Measurements from ENCODE around the gene NRGN. TPM values are rescaled to one million over a fixed set of nuclear protein-coding genes. Genes with fewer than 3 reads are reported as not detected.

NRGN gene
- 1 to 10 TPM; 3.5 to 7.8 (median 5.7) TPM for polyA plus RNA-seq (ENCODE audit: insufficient read length in 10 of 10)
- long read RNA-seq, donor 1, result 0 reads
- long read RNA-seq, donor 2, partial matches to known transcripts, result 5 of 5 reads
- long read RNA-seq, donor 2, other reads (novel, unspliced or antisense), result 0 of 5 reads
- long read RNA-seq, donor 3, result 0 reads
- long read RNA-seq, donor 4, result 0 reads
- long read RNA-seq, donor 5, result 0 reads
- long read RNA-seq, donor 6, result 0 reads
- long read RNA-seq, donor 7, partial matches to known transcripts, result 12 of 12 reads
- long read RNA-seq, donor 7, other reads (novel, unspliced or antisense), result 0 of 12 reads
- long read RNA-seq, donor 8, result 0 reads
- long read RNA-seq, donor 9, result 0 reads

DNA sequence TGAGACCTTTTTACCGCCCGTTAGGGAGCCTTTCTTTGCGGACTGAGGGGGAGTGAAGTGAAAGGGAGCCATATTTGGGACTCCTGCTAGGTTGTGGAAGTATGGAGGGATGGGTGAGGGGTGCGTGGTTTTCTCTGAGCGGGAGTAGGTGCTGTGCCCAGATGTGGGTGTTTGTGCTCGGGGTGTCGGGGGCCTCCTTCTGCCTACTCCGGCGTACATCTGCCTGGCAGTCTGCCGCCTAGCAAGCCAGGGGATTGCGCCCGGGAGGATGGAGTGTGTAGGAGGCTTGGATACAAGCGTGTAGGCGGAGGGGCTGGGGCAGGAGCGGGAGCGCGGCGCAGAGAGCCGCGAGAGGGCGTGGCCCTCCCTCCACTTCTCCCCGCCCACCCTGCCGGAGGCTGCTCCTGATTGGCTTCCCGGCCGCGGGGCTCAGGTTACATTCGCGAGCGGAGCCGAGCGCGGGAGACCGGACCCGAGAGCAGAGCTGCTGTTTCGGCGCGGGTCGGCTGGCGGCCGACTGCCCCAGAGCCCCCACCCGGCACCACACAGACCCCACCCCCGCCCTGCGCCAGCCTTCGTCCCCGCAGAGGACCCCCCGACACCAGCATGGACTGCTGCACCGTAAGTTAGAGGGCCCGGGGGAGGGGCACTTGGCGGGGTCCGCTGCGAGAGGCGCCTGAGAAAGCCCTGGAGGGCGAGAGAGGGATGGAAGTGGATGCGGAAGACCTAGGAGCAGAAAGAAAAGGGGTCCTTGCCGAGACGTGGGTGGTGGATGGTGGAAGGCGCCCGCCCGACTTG, at the start of gene NRGN:
NRGN (plus strand) TSS at position 464 of the 798 bp plus-strand sequence; CDS start at position 607, 143 bp downstream.
- DNase-seq, result peak; percentile 87 to 97 (median 93)

DNA sequence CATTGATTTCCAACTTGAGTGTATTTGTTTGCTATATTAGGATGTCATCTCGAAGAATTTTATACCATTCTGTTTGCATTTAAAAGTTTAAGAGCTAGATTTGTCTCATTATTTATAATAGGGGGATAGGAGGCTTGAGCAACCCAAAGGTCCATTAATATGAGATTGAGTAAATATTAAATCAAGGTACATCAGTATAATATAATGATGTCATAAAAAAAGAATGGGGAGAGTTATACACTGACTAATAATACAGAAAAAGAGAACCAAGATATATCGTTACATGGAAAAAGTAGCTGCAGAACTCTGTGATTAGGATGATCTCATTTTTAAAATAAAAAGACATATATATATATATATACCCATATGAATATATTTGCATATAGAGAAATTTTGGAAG, 46.6 kb upstream of the NRGN start:
- no peak for DNase-seq

DNA sequence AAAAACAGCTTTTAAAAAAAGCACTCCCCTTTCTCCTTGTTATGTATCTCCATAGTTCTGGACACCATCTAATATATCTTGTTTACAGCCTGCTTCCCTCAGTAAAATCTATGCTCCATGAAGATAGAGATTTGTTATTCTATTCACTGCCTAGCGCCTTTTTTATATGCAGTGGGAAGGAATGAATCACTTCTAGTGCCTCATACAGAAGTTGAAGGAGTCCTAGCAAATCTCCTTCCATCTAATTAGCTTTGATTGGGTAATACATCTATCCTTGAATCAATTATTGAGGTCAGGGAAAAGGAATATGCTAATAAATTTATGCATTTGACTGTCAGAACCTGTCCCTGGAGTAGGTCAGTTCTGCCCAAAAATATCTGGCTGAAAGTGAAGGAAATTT, 40.2 kb upstream of the NRGN start:
- no peak for DNase-seq

DNA sequence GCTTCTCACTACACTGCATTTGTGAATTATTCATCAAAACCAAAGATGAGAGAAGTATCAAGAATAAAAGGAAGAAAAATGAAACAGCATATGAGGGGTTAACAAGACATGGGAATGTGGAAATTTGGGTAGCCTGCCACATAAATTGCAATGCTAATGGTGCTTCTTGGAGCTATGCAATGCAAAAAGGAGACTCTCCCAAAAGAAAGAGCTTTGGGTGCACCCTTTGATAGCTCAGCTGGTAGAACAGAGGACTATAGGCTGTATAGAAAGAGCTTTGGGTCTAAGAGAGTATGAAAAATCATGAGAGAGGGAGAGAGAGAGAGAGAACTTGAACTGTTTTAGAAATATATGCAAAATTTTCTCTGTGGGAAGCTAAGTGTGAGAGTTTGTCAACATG, 39.7 kb upstream of the NRGN start:
- DNase-seq, result no peak

DNA sequence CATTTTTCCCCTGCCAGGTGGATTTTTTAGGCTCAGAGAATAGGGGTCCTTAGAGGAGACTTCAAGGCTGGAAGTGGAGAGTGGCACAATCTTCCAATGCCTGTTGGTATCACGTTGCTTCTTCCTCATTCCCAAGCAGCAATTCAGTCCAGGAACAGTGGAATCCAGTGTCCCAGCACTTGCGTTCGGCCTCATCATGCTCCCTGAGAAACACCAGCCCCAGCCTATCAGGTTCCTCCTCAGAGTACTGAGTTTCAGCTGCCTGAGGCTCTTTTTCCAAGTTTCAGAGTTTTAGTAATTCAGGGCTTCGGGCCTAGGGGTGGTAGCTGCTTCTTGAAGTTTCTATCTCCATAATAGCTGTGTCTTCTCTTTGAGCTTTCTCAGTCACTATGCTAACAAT, 31.9 kb upstream of the NRGN start:
- no peak for DNase-seq

DNA sequence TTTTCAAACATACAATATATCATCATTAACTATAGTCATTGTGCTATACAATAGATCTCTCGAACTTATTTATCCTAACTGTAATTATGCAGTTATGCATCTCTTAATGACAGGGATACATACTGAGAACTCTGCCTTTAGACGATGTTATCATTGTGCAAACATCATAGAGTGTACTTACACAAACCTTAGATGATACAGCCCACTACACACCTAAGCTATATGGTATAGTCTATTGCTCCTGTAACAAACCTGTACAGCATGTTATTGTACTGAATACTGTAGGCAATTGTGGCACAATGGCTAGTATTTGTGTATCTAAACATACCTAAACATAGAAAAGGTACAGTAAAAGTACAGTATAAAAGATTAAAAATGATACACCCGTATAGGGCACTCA, 27.4 kb upstream of the NRGN start:
- no peak for DNase-seq

DNA sequence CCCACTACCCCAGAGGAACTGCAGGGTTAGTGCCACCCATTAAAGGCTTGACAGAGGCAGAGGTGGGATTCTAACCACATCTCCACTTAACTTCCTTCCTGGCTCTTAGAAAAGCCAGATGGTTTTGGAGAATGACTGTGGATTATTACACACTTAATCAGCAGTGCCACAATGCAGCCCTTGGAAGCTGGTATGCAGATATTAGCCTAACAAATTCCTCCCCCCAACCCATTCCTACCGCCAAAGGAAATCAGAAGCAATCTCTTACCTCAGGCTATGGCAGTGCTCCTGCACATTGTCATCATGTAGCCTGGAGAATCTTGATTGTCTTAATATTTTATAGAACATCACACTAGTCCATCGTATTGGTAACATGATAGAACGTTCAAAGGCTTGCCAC, 23.2 kb upstream of the NRGN start:
- DNase-seq, result no peak

DNA sequence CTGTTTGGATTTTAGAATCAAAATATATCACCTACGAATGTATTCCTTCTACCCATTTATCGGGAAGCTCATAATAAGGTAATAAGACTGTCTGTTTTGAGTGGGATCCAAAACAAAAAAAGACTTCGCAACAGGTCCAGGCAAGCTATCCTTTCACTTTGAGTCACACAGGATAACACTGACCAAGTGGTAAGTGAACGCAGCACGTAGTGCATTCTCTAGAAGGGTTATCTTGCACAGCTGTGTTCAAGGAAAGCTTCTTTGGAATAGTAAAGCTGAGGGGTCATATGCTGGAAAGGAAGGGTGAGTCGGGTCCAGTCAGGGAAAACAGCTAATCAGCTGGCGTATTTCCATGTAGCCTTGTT, 22.3 kb upstream of the NRGN start:
- DNase-seq, result peak in 1 of 3 donors; percentile 37

DNA sequence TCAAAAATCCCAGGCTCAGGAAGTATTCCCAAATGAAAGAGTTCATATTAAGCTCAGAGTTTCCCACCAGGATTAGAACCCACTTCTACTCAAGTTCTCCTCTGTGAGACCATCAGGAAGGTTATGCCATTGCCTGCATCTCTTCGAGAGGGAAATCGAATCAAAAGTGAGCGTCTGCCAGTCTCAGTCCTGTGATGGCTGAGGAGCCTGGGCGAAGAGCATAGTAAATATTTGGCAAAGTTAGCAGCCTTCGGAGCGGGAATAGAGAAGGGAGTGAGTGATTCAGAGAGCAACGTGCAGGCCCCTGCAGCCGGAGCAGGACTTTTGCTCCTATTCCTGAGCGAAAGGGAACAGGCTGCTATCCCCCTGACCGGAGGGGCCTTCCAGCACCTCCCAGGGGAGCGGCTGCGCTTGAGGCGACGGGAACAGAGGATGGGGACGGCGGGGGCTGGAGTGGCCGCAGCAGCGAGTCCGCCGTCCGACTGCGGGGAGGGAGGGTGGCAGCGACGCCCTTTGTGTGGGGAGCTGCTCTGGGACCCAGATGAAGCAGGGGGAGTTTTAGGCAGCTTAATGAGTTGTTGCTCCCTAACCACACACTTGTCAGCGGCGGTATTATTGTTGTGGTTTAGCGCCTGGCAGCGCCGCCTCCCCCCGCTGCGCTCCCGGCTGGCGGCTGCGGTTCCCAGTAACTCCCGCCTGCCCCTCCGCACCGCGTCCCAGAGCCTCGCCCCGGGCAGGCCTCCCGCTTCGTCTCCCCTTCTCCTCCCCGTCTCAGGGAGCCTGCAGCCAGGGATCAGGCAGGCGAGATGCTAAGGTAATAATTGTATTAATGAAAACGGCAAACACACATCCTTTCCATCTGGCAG, 21.7 kb upstream of the NRGN start:
- peak in 2 of 3 donors; percentile 14 to 51 for DNase-seq

DNA sequence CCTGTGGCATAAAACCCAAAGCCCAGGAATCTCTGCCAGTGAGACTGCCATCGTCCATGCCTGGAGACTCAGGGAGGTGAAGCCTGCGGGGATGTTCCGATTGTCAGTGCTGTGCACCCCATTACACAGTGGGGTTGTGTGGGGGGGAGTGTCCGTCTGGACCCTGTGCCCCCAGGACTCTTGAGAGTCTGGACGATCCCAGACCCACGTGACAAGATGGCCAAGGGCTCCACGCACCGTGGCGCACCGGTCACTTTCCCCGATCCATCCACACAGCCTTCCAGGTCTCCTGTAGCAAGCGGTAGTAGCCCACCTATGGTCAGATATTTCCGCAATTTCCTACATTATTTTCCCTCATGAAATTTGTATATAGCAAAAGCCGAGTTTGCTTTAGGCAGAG, 20.9 kb upstream of the NRGN start:
- DNase-seq, result no peak

DNA sequence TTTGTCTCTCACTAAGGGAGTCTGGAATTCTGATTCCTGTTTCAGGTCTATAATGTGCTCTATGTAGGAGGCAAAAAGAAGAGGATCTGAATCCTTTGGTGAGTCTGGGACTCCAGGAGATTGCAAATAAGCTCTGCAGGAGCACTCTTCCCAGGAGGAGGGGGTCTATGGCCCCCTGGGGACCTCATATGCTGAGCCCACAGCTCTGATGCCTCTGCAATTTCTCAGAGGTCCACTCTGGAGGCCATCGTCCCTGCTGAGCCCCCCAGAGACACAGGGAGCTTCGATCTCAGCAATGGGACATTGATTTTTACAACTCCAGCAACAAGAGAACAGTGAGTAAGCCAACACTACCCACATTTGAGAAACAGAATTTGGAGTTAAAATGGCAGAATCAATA, 20.2 kb upstream of the NRGN start:
- no peak for DNase-seq

DNA sequence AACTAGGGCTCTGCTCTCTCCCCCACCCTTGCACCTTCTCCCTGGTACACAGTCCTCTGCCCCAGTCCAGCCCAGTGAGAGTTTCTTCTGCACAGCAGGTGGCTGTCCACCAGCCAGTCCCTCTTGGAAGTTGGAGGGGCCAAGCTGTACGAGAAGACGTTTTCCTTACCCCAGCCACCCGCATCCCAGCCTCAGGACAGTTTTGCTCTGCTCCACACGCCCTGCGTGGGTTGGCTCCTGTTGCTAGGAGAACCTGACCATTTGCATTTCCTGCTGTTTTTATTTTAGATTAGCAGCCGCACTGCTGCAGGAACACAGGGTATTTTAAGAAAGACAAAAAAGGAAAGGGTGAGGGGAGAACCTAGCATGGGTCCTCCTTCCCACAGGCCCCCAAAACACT, 17.6 kb upstream of the NRGN start:
- no peak for DNase-seq

DNA sequence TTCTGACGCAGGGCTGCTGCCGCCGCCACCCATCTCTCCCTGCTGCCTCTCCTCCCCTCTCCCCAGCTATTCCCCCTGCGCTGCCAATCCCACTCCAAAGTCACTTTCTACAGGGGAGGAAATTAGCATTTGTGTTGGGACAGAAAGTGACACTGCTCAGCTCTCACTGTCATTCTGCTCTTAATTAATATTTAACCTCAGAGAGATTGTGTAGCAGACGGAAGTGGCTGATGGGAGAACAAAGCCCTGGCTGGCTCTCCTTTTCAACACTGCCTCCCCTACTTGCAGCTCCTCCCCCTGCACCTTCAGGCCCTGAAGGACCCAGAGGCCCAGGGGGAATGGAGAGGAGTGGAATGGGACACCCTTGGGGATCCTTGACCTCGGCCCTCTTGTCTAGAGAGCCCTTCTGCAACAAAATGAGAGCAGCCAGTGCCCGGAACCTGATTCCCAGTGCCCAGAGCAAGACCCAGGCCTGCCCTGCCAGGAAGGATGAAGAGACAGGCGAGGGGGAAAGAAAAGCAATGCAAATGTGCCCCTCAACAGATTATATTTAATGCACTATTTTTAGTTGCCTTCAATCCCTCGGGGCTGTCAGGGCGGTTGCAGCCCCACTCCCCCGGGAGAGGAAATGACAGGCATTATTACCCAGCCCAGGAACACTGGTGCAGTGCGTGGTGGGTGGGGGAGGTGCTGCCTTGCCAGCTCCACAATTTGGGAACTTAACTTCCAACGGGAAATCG, 14.6 kb upstream of the NRGN start:
- DNase-seq, result no peak

DNA sequence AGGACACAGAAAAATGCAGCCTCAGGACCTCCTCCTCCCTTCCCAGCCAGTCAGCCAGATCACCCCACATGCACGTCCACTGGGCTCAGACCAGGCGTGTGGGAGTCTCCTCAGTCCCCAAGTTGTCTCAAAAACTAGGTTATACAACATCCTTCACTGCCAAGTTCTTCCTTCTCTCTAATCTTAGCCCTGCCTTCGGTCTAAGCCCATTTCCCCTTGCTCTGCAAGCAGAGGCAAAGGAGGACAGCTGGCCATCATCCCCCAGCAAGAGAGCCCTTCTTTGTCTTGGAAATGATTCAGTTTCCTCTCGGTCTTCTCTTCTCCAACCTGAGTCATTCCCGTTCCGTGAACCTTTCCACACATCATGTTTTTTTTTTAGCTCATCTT, 14.0 kb upstream of the NRGN start:
- no peak for DNase-seq

DNA sequence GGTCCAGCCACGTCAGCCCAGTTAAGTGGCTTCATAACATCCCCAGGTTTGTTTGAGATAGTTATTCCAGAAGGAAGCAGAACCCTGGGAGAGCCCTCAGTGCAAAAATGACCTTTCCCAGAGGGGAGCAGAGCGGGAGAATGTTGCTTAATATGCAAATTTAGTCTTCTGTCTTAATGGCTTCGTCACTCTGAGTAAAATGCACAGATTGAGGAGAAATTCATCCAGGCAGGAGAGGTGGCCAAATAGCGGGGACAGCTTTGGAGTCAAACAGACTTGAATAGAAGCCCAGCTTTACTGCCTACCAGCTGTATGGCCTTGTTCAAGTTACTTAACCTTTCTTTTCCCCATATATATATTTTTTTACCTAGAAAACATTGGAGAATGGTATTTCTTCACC, 12.3 kb upstream of the NRGN start:
- no peak for DNase-seq

DNA sequence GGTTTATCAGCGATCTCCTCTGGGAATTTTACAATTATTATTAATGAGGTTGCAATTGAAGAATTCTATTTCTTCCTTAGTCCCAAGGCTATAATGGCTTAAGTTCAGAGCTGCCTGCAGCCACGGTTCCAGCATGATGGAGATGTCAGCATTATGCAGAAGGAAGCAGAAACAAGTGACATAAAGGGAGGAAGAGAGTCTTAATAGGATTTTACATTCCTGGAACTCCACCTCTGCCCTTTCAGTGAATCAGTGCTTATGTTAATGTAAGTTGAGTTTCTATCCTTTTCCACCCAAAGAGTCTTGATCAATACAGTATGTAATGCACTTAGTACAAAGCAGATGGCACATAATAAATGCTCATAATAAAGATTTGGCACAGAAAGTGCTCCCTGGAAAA, 11.6 kb upstream of the NRGN start:
- no peak for DNase-seq

DNA sequence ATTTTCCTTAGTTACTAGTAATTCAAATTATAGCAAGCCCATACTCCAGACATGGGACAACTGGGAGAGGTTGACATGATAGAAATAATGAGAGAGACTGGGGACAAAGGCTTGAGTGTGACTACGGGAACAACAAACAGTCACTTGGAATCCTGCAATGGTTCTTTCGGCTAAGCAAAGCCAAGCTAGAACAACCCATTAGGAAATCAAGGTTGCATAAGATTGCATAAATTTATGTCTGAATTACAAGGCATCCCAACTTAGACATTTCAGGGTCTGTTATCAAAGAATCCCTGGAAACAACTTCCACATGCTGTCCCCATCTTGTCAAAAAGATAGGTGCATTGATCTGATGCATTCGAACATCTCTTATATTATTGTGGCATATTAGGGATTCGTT, 10.2 kb upstream of the NRGN start:
- DNase-seq, result no peak

DNA sequence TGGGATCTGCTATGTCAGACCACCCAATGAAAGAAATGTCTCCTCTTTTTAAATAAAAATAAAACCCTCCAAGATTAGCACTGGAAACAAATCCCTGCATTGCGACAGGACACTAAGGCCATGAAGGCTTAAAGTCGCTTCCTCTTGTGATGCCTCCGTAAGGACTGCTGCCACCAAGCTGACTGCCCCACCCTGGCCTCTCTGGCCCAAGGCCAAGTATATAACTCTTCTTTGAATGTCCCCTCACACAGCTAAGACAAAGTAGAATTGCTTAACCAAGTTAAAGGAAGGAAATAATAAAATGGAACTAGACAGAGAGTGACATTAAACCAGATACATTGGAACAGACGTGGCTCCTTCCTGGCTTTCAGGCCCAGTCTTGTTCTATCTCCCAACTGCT, 7.5 kb upstream of the NRGN start:
- no peak for DNase-seq

DNA sequence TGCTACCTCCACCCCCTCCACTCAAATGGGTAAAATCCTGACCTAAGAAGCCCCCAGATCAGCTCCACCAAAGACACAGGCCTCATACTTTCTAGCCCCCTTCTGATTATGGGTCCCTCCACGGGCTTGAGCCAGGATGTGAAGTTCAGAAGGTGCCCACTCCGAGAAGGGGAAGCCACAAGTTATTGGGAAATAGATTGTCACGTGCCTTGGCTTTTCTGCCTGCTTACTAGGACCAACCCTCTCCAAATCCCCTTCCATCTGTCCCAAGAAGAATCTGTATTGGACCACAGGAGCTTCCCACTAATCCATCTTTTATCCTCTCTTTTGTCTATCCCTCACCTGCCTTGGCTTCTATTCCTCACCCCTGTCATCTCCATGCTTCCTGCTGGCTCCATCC, 3.0 kb upstream of the NRGN start:
- no peak for DNase-seq

DNA sequence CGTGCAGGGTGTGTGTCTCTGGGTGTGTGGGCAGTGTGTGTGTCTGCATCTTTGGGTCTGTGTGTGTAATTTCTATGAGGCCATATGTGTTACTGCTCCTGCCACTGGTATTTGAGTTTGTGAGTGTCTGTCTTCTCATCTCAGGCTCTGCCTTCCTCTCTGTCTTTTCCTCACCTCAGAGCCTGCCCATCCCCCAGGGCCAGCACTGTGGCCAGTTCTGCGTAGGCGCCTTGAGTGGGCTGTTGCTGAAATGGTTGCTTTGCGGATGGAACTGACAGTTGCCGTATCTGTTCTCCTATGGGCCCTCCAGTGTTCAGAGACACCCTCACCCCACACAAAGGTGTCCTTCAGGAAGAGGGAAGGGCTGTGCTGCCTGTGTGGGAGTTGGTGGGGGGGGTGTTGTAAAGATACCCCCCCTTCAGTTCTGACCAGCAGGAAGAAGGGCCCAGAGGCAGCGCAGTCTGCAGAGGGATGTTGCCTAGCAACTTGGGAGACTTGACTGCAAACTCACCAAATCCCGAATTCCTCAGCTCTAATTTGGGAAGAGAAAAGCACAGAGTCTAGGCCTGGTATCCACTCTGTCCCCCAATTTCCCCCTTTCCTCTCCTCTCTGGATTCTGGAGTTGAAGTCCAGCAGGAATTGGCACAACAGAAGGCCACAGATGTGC, 2.0 kb upstream of the NRGN start:
- DNase-seq, result peak in 1 of 3 donors; percentile 41

Measured in muscle of back (tissue), 13 donors.